ENCODE measurements around the gene AAK1.

- TF ChIP-seq CTCF (conservative IDR thresholded peaks at IDR 0.05 in 1 of 2, IDR thresholded peaks at IDR 0.05 in 1 of 2; ENCODE audit: extremely low read depth in 1 of 2, insufficient read depth in 1 of 2, low read depth in 1 of 2, low read length in 2 of 2) (no peak), EZH2 (IDR thresholded peaks at IDR 0.05; ENCODE audit: borderline replicate concordance, low read length) (no peak)
Observed at GRCh38 chr2:69469784-69470183, 173.8 kb downstream of the AAK1 start.
